Panc1 (cell line): Measurements from ENCODE around the gene RABGAP1L. TPM values are rescaled to one million over a fixed set of nuclear protein-coding genes. Genes with fewer than 3 reads are reported as not detected.
A peak's percentile ranks its signal among the peaks of the same experiment; 100 is the strongest.

Experiments
- ATAC-seq: fragments of 200-7000 bp; cut with Tn5 transposase; 2 replicates; pipeline ENCODE4 v1.9.1; 2020; ENCODE audit warnings: mild to moderate bottlenecking, moderate library complexity
- BruUV-seq: library from RNA; stranded (reverse); fragments of 400-500 nt; replicated peaks from 2 replicates; lab custom pipeline; 2021; lab: Mats Ljungman, UMichigan
- CTCF ChIA-PET: fragments of 300-600 bp; sonication (Branson Sonifier 250); formaldehyde crosslinking; loops from one replicate; lab custom pipeline; 2022; ENCODE audit warnings: antibody characterized with exemption; lab: Charles Lee
- POLR2A ChIA-PET: fragments of 300-600 bp; sonication (Branson Sonifier 250); formaldehyde crosslinking; loops from one replicate; lab custom pipeline; 2022; ENCODE audit warnings: antibody characterized with exemption; lab: Charles Lee
- DNase-seq: peaks from one replicate; pipeline ENCODE4 v3.0.0-alpha.2; 2010; ENCODE audit warnings: low read depth, low spot score
- H3K27ac ChIP-seq: 2 replicates; pipeline ENCODE4 v1.5.1; 2011; ENCODE audit warnings: mild to moderate bottlenecking, low read length, inconsistent platforms
- H3K27me3 ChIP-seq: fragments of 200-500 bp; sonication (Bioruptor generic); 2 replicates; pipeline ENCODE4 v1.6.0; 2014; ENCODE audit warnings: low read length, inconsistent platforms; ENCODE audit not compliant: control insufficient read depth, insufficient read depth
- H3K36me3 ChIP-seq: fragments of 200-500 bp; sonication (Bioruptor generic); 2 replicates; pipeline ENCODE4 v1.5.1; 2014; ENCODE audit warnings: inconsistent platforms, mild to moderate bottlenecking, low read length, moderate library complexity; ENCODE audit not compliant: control insufficient read depth, insufficient read depth
- H3K4me1 ChIP-seq: 2 replicates; pipeline ENCODE4 v1.5.1; 2011; ENCODE audit warnings: inconsistent platforms, mild to moderate bottlenecking, low read length, moderate library complexity; ENCODE audit not compliant: control insufficient read depth, insufficient read depth
- H3K4me3 ChIP-seq, 2 experiments: 2 replicates each; pipeline ENCODE4 v1.5.1; 2011 to 2012; ENCODE audit warnings: low read depth in 2 of 2, low read length in 2 of 2, mild to moderate bottlenecking in 2 of 2, inconsistent platforms in 1 of 2, moderate library complexity in 1 of 2
- H3K9me3 ChIP-seq: fragments of 200-500 bp; sonication (Bioruptor generic); 2 replicates; pipeline ENCODE4 v1.5.1; 2014; ENCODE audit warnings: low read depth, mild to moderate bottlenecking, inconsistent platforms, low read length, moderate library complexity; ENCODE audit not compliant: control insufficient read depth, insufficient read depth
- CTCF ChIP-seq: fragments of 450-650 bp; IDR thresholded peaks from 2 replicates; pipeline ENCODE4 v1.5.1; 2017; ENCODE audit warnings: mild to moderate bottlenecking
- POLR2AphosphoS5 ChIP-seq: IDR thresholded peaks from 2 replicates; pipeline ENCODE4 v1.6.1; 2012; ENCODE audit warnings: mild to moderate bottlenecking, low read depth, low read length, moderate library complexity
- REST ChIP-seq, 2 experiments: IDR thresholded peaks; 2 replicates each; pipeline ENCODE4 v1.6.1; 2011 to 2012; ENCODE audit warnings: low read depth in 2 of 2, control low read depth in 1 of 2, low read length in 1 of 2, mild to moderate bottlenecking in 1 of 2, moderate library complexity in 1 of 2; ENCODE audit not compliant: insufficient read depth in 1 of 2
- SIN3A ChIP-seq: IDR thresholded peaks from 2 replicates; pipeline ENCODE4 v1.6.1; 2012; ENCODE audit warnings: low read depth, mild to moderate bottlenecking, low read length, moderate library complexity, borderline replicate concordance; ENCODE audit not compliant: insufficient read depth
- TCF7L2 ChIP-seq: IDR thresholded peaks from 2 replicates; pipeline ENCODE4 v1.6.1; 2011; ENCODE audit warnings: mild to moderate bottlenecking, low read depth, low read length, inconsistent platforms
- in situ Hi-C: cut with HindIII; loops from 2 replicates; pipeline ENCODE4 v1.10.0; 2016; ENCODE audit warnings: low sequenced_read_pairs, low pct_unique_long_range_greater_than_20kb
- intact Hi-C: fragments of 100-400 bp; cut with micrococcal nuclease; formaldehyde crosslinking; loops from one replicate; pipeline ENCODE4 v1.10.0; 2022; ENCODE audit not compliant: unreplicated experiment
- total RNA-seq: library from RNA; stranded (reverse); gene quantifications from one replicate; pipeline ENCODE4 v1.2.1, GENCODE V29; 2021; ENCODE audit not compliant: unreplicated experiment

RABGAP1L gene
- total RNA-seq, 1 experiment from 2014 or later: 37.0 TPM

- ATAC-seq (no peak), DNase-seq (no peak)
- BruUV-seq: no TSS peak
- Histone ChIP-seq H3K4me3 (no peak overlapping the region), H3K4me1 (peaks cover 9% of the 10 kb centered on the region), H3K27ac (peak overlapping the region; percentile 90; the same call in 1 of the 2 replicates), H3K9me3 (no peaks in the 10 kb centered on the region), H3K36me3 (no peaks in the 10 kb centered on the region), H3K27me3 (no peaks in the 10 kb centered on the region)
- ChIA-PET CTCF (no interaction called here), POLR2A (no interaction called here)
- intact Hi-C loops: no loop called here
- TF ChIP-seq SIN3A: no peak
- TF ChIP-seq CTCF: no peak
- in situ Hi-C loops: no loop called here
Measured at GRCh38 chr1:174991473-174991872, 832.2 kb downstream of the RABGAP1L start.

GRCh38 chr1:174995121-174995520 is 835.8 kb downstream of the RABGAP1L start:
- Histone ChIP-seq H3K4me3 (no peak overlapping the region), H3K27me3 (no peaks in the 10 kb centered on the region), H3K27ac (no peak overlapping the region), H3K9me3 (no peaks in the 10 kb centered on the region), H3K4me1 (peaks cover 13% of the 10 kb centered on the region), H3K36me3 (peaks cover 2% of the 10 kb centered on the region; the same call in 1 of the 2 replicates)
- DNase-seq (no peak), ATAC-seq (no peak)
- ChIA-PET POLR2A (interaction anchor here (0.6 kb wide), 1 partner anchor 10 kb away, joined by 3 read pairs; no protein-coding TSS in a partner anchor), CTCF (no interaction called here)
- intact Hi-C loops: no loop called here
- no peak for TF ChIP-seq REST (IDR thresholded peaks at IDR 0.05; ENCODE audit: insufficient read depth in 1 of 2, low read depth in 2 of 2, low read length in 1 of 2)
- no peak for TF ChIP-seq POLR2AphosphoS5
- TF ChIP-seq TCF7L2: no peak
- TF ChIP-seq CTCF: no peak
- no peak for TF ChIP-seq SIN3A
- in situ Hi-C loops: no loop called here
- no TSS peak for BruUV-seq
